Measurements from ENCODE around the gene CDR2.
A peak's percentile ranks its signal among the peaks of the same experiment; 100 is the strongest.
"Not testable (repeated sequence)": the region's sequence is repeated elsewhere in the genome, so short reads cannot be mapped to it uniquely, and the experiment has no call there.

Gene CDR2

GRCh38 chr16:22304411-22304810, 70.0 kb downstream of the CDR2 start:
- no peak for DNase-seq (ENCODE audit: low read depth in 1 of 2, low spot score in 1 of 2)
- H3K27me3 ChIP-seq (ENCODE audit: insufficient read depth, poor library complexity, severe bottlenecking) = no peaks in the 10 kb centered on the region
- H3K4me3 ChIP-seq (replicated peaks; ENCODE audit: insufficient read depth, low read length) = no peak overlapping the region
- H3K27ac ChIP-seq (replicated peaks) = no peak overlapping the region
- TF ChIP-seq POLR2AphosphoS5 (IDR thresholded peaks at IDR 0.05; ENCODE audit: low read depth) (peak; percentile 25; the same call in 1 of the 2 replicates), CTCF (IDR thresholded peaks at IDR 0.05; ENCODE audit: insufficient read depth, low read length) (no peak), GABPA (IDR thresholded peaks at IDR 0.05; ENCODE audit: low read depth) (no peak), SPI1 (IDR thresholded peaks at IDR 0.05; ENCODE audit: borderline replicate concordance, low read depth) (no peak)

- DNase-seq (ENCODE audit: low read depth in 1 of 2, low spot score in 1 of 2) = no peak
- no peak overlapping the region for H3K27ac ChIP-seq (replicated peaks)
- TF ChIP-seq GABPA (IDR thresholded peaks at IDR 0.05; ENCODE audit: low read depth) (no peak), POLR2AphosphoS5 (IDR thresholded peaks at IDR 0.05; ENCODE audit: low read depth) (no peak), REST (IDR thresholded peaks at IDR 0.05; ENCODE audit: insufficient replicate concordance, low read depth) (no peak), SPI1 (IDR thresholded peaks at IDR 0.05; ENCODE audit: borderline replicate concordance, low read depth) (no peak), CTCF (IDR thresholded peaks at IDR 0.05; ENCODE audit: insufficient read depth, low read length) (no peak)
- no peak overlapping the region for H3K4me3 ChIP-seq (replicated peaks; ENCODE audit: insufficient read depth, low read length)
- no peaks in the 10 kb centered on the region for H3K27me3 ChIP-seq (ENCODE audit: insufficient read depth, poor library complexity, severe bottlenecking)
Measured at GRCh38 chr16:22302776-22303363, 71.5 kb downstream of the CDR2 start.

GRCh38 chr16:22301423-22301822, 73.0 kb downstream of the CDR2 start:
- H3K27ac ChIP-seq (replicated peaks) = not testable (repeated sequence)

GRCh38 chr16:22300427-22301071, 73.9 kb downstream of the CDR2 start:
- Histone ChIP-seq H3K27me3 (ENCODE audit: insufficient read depth, poor library complexity, severe bottlenecking) (no peaks in the 10 kb centered on the region), H3K4me3 (replicated peaks; ENCODE audit: insufficient read depth, low read length) (no peak overlapping the region), H3K27ac (replicated peaks) (no peak overlapping the region)
- peak in 1 of 2 experiments; percentile 58 for DNase-seq (ENCODE audit: low read depth in 1 of 2, low spot score in 1 of 2)
- TF ChIP-seq CTCF (IDR thresholded peaks at IDR 0.05; ENCODE audit: insufficient read depth, low read length) (peak; percentile 82), GABPA (IDR thresholded peaks at IDR 0.05; ENCODE audit: low read depth) (no peak)

More at GRCh38 chr16:22301423-22301822, 73.0 kb downstream of the CDR2 start:
- not testable (repeated sequence) for H3K4me3 ChIP-seq (replicated peaks; ENCODE audit: insufficient read depth, low read length); DNase-seq (ENCODE audit: low read depth in 1 of 2, low spot score in 1 of 2); H3K27me3 ChIP-seq (ENCODE audit: insufficient read depth, poor library complexity, severe bottlenecking)

GRCh38 chr16:22299036-22299435, 75.4 kb downstream of the CDR2 start:
- no peak for DNase-seq (ENCODE audit: low read depth in 1 of 2, low spot score in 1 of 2)
- H3K27me3 ChIP-seq (ENCODE audit: insufficient read depth, poor library complexity, severe bottlenecking) = no peaks in the 10 kb centered on the region
- no peak overlapping the region for H3K4me3 ChIP-seq (replicated peaks; ENCODE audit: insufficient read depth, low read length)
- TF ChIP-seq GABPA (IDR thresholded peaks at IDR 0.05; ENCODE audit: low read depth) (no peak), REST (IDR thresholded peaks at IDR 0.05; ENCODE audit: insufficient replicate concordance, low read depth) (no peak)
- no peak overlapping the region for H3K27ac ChIP-seq (replicated peaks)
